Vagina (tissue), 2 donors: ENCODE results near the gene PLEKHH1. TPM values are rescaled to one million over a fixed set of nuclear protein-coding genes. Genes with fewer than 3 reads are reported as not detected.
A peak's percentile ranks its signal among the peaks of the same experiment; 100 is the strongest.

Experiments
- DNase-seq, 2 donors: peaks; one replicate each; pipeline ENCODE4 v3.0.0-alpha.2; 2017; ENCODE audit errors: extremely low spot score in 2 of 2
- H3K27ac ChIP-seq: fragments of 200-600 bp; sonication (generic); one replicate; pipeline ENCODE4 v1.5.1; 2019
- H3K27me3 ChIP-seq: fragments of 200-600 bp; sonication (generic); one replicate; pipeline ENCODE4 v1.5.1; 2019
- H3K36me3 ChIP-seq, 2 donors: fragments of 200-600 bp; sonication (generic); one replicate each; pipeline ENCODE4 v1.5.1; 2017 to 2019
- H3K4me1 ChIP-seq: fragments of 200-600 bp; sonication (generic); one replicate; pipeline ENCODE4 v1.5.1; 2019
- H3K4me3 ChIP-seq, 2 donors: fragments of 200-600 bp; sonication (generic); 1 replicate in 1 of 2; 2 replicates in 1 of 2; pipeline ENCODE4 v1.5.1; 2016 to 2019
- H3K9me3 ChIP-seq: fragments of 200-600 bp; sonication (generic); one replicate; pipeline ENCODE4 v1.5.1; 2019
- POLR2A ChIP-seq, 2 donors: fragments of 450-650 bp; IDR thresholded peaks; one replicate each; pipeline ENCODE4 v1.6.1; 2017; ENCODE audit warnings: antibody characterized with exemption in 2 of 2, mild to moderate bottlenecking in 2 of 2, moderate library complexity in 2 of 2
- POLR2AphosphoS5 ChIP-seq, 2 donors: sonication (generic); formaldehyde crosslinking; IDR thresholded peaks; one replicate each; pipeline ENCODE4 v1.9.0; 2017; ENCODE audit warnings: antibody characterized with exemption in 2 of 2, mild to moderate bottlenecking in 2 of 2, low read depth in 1 of 2; ENCODE audit not compliant: insufficient read depth in 1 of 2
- intact Hi-C: fragments of 100-400 bp; cut with DNase I; formaldehyde crosslinking; loops from one replicate; pipeline ENCODE4 v1.15.1; 2023
- total RNA-seq: library from RNA; depleted of rRNA; stranded (reverse); fragments of >200 nt; gene quantifications from one replicate; pipeline ENCODE4 v1.2.3, GENCODE V29; 2016
- TF ChIP-seq, protein P1 (sequence below), 3 experiments: fragments of 450-650 bp in 2 of 3; fragments of 200-600 bp in 1 of 3; sonication (generic) in 1 of 3; IDR thresholded peaks; one replicate each; pipeline ENCODE4 v1.5.1; 2017 to 2019; ENCODE audit warnings: antibody characterized with exemption in 3 of 3, mild to moderate bottlenecking in 2 of 3, moderate library complexity in 2 of 3

Gene PLEKHH1
- total RNA-seq, 1 donor from 2014 or later, result 2.5 TPM

DNA sequence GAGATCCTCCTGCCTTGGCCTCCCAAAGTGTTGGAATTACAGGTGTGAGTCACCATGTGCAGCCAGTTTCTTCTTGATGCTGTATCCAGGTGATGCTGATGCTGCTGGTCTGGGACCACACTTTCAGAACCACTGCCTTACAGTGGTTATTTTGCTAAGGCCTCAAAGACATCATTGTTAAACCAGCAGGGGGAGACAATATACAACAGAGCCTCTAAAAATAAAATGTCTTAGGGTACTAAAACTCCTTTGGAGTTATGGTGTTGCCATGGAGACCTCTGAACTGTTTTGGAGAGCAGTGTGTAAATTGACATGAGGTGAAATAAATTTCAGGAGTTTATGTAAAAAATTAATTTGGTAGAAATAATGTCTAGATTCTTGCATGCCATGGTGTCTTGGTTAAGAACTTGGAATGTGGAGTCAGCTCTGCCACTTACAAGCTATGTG lies 85.5 kb downstream of the PLEKHH1 start:
- TF ChIP-seq, protein P1, sequence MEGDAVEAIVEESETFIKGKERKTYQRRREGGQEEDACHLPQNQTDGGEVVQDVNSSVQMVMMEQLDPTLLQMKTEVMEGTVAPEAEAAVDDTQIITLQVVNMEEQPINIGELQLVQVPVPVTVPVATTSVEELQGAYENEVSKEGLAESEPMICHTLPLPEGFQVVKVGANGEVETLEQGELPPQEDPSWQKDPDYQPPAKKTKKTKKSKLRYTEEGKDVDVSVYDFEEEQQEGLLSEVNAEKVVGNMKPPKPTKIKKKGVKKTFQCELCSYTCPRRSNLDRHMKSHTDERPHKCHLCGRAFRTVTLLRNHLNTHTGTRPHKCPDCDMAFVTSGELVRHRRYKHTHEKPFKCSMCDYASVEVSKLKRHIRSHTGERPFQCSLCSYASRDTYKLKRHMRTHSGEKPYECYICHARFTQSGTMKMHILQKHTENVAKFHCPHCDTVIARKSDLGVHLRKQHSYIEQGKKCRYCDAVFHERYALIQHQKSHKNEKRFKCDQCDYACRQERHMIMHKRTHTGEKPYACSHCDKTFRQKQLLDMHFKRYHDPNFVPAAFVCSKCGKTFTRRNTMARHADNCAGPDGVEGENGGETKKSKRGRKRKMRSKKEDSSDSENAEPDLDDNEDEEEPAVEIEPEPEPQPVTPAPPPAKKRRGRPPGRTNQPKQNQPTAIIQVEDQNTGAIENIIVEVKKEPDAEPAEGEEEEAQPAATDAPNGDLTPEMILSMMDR (IDR thresholded peaks at IDR 0.05), result peak; percentile 45 to 79 (median 56)
- peak in 1 of 2 donors; percentile 42 for TF ChIP-seq POLR2AphosphoS5 (IDR thresholded peaks at IDR 0.05; ENCODE audit: insufficient read depth in 1 of 2, low read depth in 1 of 2)
- no peak for TF ChIP-seq POLR2A (IDR thresholded peaks at IDR 0.05)
- intact Hi-C loops, result no loop called here
- DNase-seq, result no peak
- no peaks in the 10 kb centered on the region for H3K36me3 ChIP-seq
- H3K4me3 ChIP-seq, result no peak overlapping the region
- no peaks in the 10 kb centered on the region for H3K9me3 ChIP-seq
- no peaks in the 10 kb centered on the region for H3K27me3 ChIP-seq
- H3K4me1 ChIP-seq, result peaks cover 24% of the 10 kb centered on the region
- peak overlapping the region; percentile 86 for H3K27ac ChIP-seq

DNA sequence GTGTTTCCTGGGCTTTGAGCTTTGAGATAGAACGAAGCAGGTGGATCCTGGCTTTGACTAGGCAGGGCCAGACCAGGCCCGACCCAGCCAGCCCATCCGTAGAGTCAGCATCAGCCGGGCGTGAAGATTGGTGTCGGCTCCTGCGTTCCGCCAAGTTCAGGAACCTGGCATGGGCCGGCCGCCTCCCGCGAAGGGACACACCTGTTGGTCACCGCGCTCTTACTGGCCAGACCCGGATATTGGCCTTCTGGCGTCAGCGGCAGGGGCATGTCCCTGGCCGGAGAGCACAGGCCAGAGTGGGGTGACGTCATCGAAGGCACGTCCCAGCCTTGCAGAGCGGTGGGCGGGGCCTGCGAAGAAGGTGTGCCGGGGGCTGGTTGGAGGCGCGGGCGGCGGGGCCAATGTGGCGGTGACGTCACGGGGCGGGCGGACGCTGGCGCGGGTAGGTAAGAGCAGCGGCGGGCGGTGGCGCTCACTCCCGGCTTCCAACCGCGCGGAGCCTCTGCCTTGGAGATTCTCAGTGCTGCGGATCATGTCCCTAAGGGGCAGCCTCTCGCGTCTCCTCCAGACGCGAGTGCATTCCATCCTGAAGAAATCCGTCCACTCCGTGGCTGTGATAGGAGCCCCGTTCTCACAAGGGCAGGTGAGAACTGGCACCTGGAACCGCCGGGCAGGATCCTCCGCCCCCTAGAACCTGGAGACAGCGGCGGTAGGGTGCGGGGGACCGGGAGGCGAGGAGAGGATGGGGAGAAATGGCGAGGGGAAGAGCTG lies 86.5 kb downstream of the PLEKHH1 start, which contains the start of gene ARG2:
TSS of gene ARG2 (plus strand) at position 475 of the 771 bp plus-strand sequence. CDS start at position 533, 58 bp downstream.
- intact Hi-C loops, result loop anchor here (5.0 kb wide), 1 partner anchor 48 kb away; no protein-coding TSS in a partner anchor
- TF ChIP-seq POLR2AphosphoS5 (IDR thresholded peaks at IDR 0.05; ENCODE audit: insufficient read depth in 1 of 2, low read depth in 1 of 2) (peak; percentile 75 to 91), POLR2A (IDR thresholded peaks at IDR 0.05) (peak in 1 of 2 donors; percentile 63)
- TF ChIP-seq, protein P1 (IDR thresholded peaks at IDR 0.05), result no peak
- H3K27ac ChIP-seq, result peak within 1 kb of the TSS; percentile 86
- H3K4me1 ChIP-seq, result peaks cover 29% of the 10 kb centered on the region
- H3K27me3 ChIP-seq, result no peaks in the 10 kb centered on the region
- H3K9me3 ChIP-seq, result no peaks in the 10 kb centered on the region
- peak within 1 kb of the TSS; percentile 61 to 75 for H3K4me3 ChIP-seq
- no peaks in the 10 kb centered on the region for H3K36me3 ChIP-seq
- DNase-seq, result peak; percentile 97 to 99

DNA sequence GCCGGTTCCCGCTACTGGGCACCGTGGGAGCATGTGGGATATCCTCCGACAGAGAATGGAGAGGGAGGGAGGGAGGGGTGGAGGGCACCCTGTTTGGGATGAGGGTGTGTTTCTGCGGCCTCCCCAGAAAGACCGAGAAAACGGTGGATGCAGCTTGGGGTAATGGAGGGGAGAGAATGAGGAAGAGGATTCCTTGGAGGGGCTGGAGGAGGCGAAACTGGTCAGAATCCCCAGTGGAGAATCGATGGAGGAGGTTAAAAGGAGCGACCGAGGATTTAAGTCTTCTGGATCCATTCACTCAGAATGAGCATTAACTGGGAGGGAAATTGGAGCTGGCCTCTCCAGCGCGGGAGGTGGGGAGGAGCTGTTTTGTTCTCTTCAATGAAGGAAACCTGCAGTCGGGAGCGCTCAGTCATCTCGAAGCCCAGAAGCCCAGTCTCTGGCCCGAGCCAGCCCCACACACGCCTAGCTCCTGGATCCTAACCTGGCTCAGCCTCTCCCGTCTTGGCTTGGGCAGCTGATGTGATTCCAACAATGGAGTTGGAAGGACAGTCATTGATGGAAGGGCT lies 87.2 kb downstream of the PLEKHH1 start:
- H3K9me3 ChIP-seq, result no peaks in the 10 kb centered on the region
- intact Hi-C loops, result loop anchor here (5.0 kb wide), 1 partner anchor 47 kb away; no protein-coding TSS in a partner anchor
- TF ChIP-seq POLR2AphosphoS5 (IDR thresholded peaks at IDR 0.05; ENCODE audit: insufficient read depth in 1 of 2, low read depth in 1 of 2) (no peak), POLR2A (IDR thresholded peaks at IDR 0.05) (no peak)
- TF ChIP-seq, protein P1 (IDR thresholded peaks at IDR 0.05), result no peak
- H3K4me3 ChIP-seq, result peak overlapping the region; percentile 61 to 75
- H3K27me3 ChIP-seq, result no peaks in the 10 kb centered on the region
- H3K27ac ChIP-seq, result peak overlapping the region; percentile 86
- H3K4me1 ChIP-seq, result peaks cover 29% of the 10 kb centered on the region
- no peaks in the 10 kb centered on the region for H3K36me3 ChIP-seq
- no peak for DNase-seq

DNA sequence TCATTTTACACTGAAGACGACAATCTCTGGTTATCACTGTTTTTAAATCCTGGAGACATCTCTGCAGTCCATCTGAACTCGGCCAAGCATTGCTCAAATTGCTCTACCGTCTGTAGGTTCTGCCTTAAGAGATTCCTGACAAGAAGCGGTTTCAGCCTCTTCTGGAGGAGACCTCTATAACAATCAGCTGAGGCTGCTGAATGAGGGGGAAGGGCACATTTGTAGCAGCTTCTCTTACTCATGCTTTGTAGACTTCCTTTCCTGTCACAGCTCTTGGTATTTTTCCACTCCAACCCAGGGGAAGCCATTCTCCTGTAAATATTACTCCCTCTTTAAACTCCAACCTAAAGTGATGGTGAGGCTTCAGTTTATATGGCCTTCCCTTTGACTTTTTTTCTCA lies 89.6 kb downstream of the PLEKHH1 start:
- DNase-seq, result no peak
- intact Hi-C loops, result loop anchor here (5.0 kb wide), 1 partner anchor 45 kb away; no protein-coding TSS in a partner anchor

More for the DNA sequence above, 89.6 kb downstream of the PLEKHH1 start:
- H3K9me3 ChIP-seq, result no peaks in the 10 kb centered on the region
- H3K4me1 ChIP-seq, result peaks cover 29% of the 10 kb centered on the region
- peak overlapping the region; percentile 85 for H3K27ac ChIP-seq
- TF ChIP-seq, protein P1 (IDR thresholded peaks at IDR 0.05), result no peak
- TF ChIP-seq POLR2AphosphoS5 (IDR thresholded peaks at IDR 0.05; ENCODE audit: insufficient read depth in 1 of 2, low read depth in 1 of 2) (peak in 1 of 2 donors; percentile 30), POLR2A (IDR thresholded peaks at IDR 0.05) (no peak)
- H3K36me3 ChIP-seq, result no peaks in the 10 kb centered on the region
- H3K4me3 ChIP-seq, result no peak overlapping the region
- no peaks in the 10 kb centered on the region for H3K27me3 ChIP-seq
